B cell (primary cell): ENCODE measurements around the gene MATN1. TPM values are rescaled to one million over a fixed set of nuclear protein-coding genes. Genes with fewer than 3 reads are reported as not detected.

Source experiments
- ATAC-seq: fragments of 200-7000 bp; cut with Tn5 transposase; one replicate; pipeline ENCODE4 v1.10.0; 2021; ENCODE audit warnings: low read depth, mild to moderate bottlenecking, moderate number of reproducible peaks, moderate library complexity
- CTCF ChIA-PET: fragments of 350-600 bp; sonication (Branson Sonifier 250); formaldehyde crosslinking; loops from one replicate; lab custom pipeline; 2021; ENCODE audit warnings: antibody characterized with exemption, inconsistent platforms; lab: Charles Lee
- POLR2A ChIA-PET: fragments of 350-600 bp; sonication (Branson Sonifier 250); formaldehyde crosslinking; loops from one replicate; lab custom pipeline; 2021; ENCODE audit warnings: antibody characterized with exemption; lab: Charles Lee
- DNase-seq: peaks from one replicate; pipeline ENCODE4 v3.0.0; 2013
- H2AFZ ChIP-seq: 2 replicates; pipeline ENCODE4 v1.6.1; 2012; ENCODE audit warnings: mild to moderate bottlenecking, low read depth, low read length; ENCODE audit not compliant: insufficient read depth, poor library complexity, severe bottlenecking
- H3K27ac ChIP-seq, 2 donors: 1 replicate in 1 of 2; 2 replicates in 1 of 2; pipeline ENCODE4 v1.5.1; 2012 to 2013; ENCODE audit warnings: low read length in 2 of 2, mild to moderate bottlenecking in 2 of 2, moderate library complexity in 1 of 2
- H3K27me3 ChIP-seq, 4 experiments: fragments of 200-600 bp in 1 of 4; sonication (generic) in 1 of 4; replicated peaks in 1 of 4; 1 replicate in 2 of 4; 2 replicates in 2 of 4; pipeline versions ENCODE4 v1.6.1 to v1.7.0; 2013 to 2016; ENCODE audit warnings: low read length in 3 of 4, mild to moderate bottlenecking in 2 of 4, mixed read lengths in 1 of 4, moderate library complexity in 1 of 4; ENCODE audit not compliant: insufficient read depth in 4 of 4, control insufficient read depth in 3 of 4; ENCODE audit errors: control extremely low read depth in 1 of 4
- H3K36me3 ChIP-seq, 2 experiments: replicated peaks in 1 of 2; 1 replicate in 1 of 2; 2 replicates in 1 of 2; pipeline versions ENCODE4 v1.6.1 to v1.7.1; 2013; ENCODE audit warnings: low read length in 1 of 2; ENCODE audit not compliant: insufficient read depth in 2 of 2, control insufficient read depth in 1 of 2; ENCODE audit errors: control extremely low read depth in 1 of 2, extremely low read depth in 1 of 2
- H3K4me1 ChIP-seq, 2 donors: fragments of 200-600 bp in 1 of 2; sonication (generic) in 1 of 2; 1 replicate in 1 of 2; 2 replicates in 1 of 2; pipeline versions ENCODE4 v1.5.1 to v1.6.1; 2013 to 2017; ENCODE audit warnings: low read length in 2 of 2; ENCODE audit not compliant: control insufficient read depth in 2 of 2, insufficient read depth in 2 of 2
- H3K4me2 ChIP-seq: replicated peaks from 2 replicates; pipeline ENCODE3; 2012; ENCODE audit warnings: mild to moderate bottlenecking, low read depth, low read length; ENCODE audit not compliant: poor library complexity, severe bottlenecking
- H3K4me3 ChIP-seq, 5 experiments: fragments of 200-600 bp in 1 of 5; sonication (generic) in 1 of 5; 1 replicate in 3 of 5; 2 replicates in 2 of 5; pipeline versions ENCODE4 v1.5.1 to v1.7.0; 2011 to 2016; ENCODE audit warnings: low read length in 4 of 5, mild to moderate bottlenecking in 4 of 5, low read depth in 2 of 5, control low read depth in 1 of 5, moderate library complexity in 1 of 5; ENCODE audit not compliant: insufficient read depth in 1 of 5; ENCODE audit errors: control extremely low read depth in 1 of 5, extremely low read depth in 1 of 5
- H3K79me2 ChIP-seq: fragments of 200-600 bp; sonication (generic); one replicate; pipeline ENCODE4 v1.6.0; 2016; ENCODE audit warnings: low read length; ENCODE audit not compliant: control insufficient read depth, insufficient read depth
- H3K9ac ChIP-seq: fragments of 200-600 bp; sonication (generic); 2 replicates; pipeline ENCODE4 v1.6.1; 2017; ENCODE audit warnings: mild to moderate bottlenecking, low read length, moderate library complexity
- H3K9me3 ChIP-seq, 3 donors: one replicate each; pipeline versions ENCODE4 v1.6.1 to v1.7.1; 2013; ENCODE audit warnings: low read length in 2 of 3; ENCODE audit not compliant: control insufficient read depth in 2 of 3, insufficient read depth in 1 of 3; ENCODE audit errors: control extremely low read depth in 1 of 3
- H4K20me1 ChIP-seq: 2 replicates; pipeline ENCODE4 v1.6.0; 2012; ENCODE audit warnings: mild to moderate bottlenecking, low read length; ENCODE audit not compliant: insufficient read depth, control insufficient read depth, poor library complexity, severe bottlenecking
- H3K27ac Mint-ChIP-seq: one replicate; pipeline ENCODE4 v1.8.0; 2021; ENCODE audit warnings: mixed read lengths
- H3K27me3 Mint-ChIP-seq: one replicate; pipeline ENCODE4 v1.8.0; 2021; ENCODE audit warnings: mixed read lengths
- H3K4me1 Mint-ChIP-seq: one replicate; pipeline ENCODE4 v1.8.0; 2021; ENCODE audit warnings: mixed read lengths
- H3K4me3 Mint-ChIP-seq: one replicate; pipeline ENCODE4 v1.8.0; 2021; ENCODE audit warnings: mixed read lengths
- H3K9me3 Mint-ChIP-seq: one replicate; pipeline ENCODE4 v1.8.0; 2022; ENCODE audit warnings: mixed read lengths; ENCODE audit not compliant: insufficient read depth
- CTCF ChIP-seq: fragments of 200-600 bp; IDR thresholded peaks from one replicate; pipeline ENCODE4 v1.8.0; 2022; ENCODE audit warnings: antibody characterized with exemption, mild to moderate bottlenecking
- EZH2 ChIP-seq: IDR thresholded peaks from 2 replicates; pipeline ENCODE4 v1.6.1; 2012; ENCODE audit warnings: borderline replicate concordance, low read depth, mild to moderate bottlenecking, moderate library complexity, low read length; ENCODE audit not compliant: insufficient read depth, poor library complexity, severe bottlenecking
- WGBS: methylation state at CpG from one replicate; pipeline ENCODE4 v1.1.5; 2013; ENCODE audit warnings: missing lambda C conversion rate; ENCODE audit not compliant: insufficient coverage; 5-methylcytosine and 5-hydroxymethylcytosine counted together
- intact Hi-C: fragments of 100-400 bp; cut with micrococcal nuclease; formaldehyde crosslinking; loops from one replicate; pipeline ENCODE4 v1.10.0; 2022
- polyA plus RNA-seq: library from polyadenylated mRNA; depleted of rRNA; stranded (reverse); fragments of >200 nt; gene quantifications from 2 replicates; pipeline ENCODE4 v1.2.3, GENCODE V29; 2012
- total RNA-seq, 2 donors: library from RNA; stranded (reverse); fragments of 120-200 nt in 1 of 2; gene quantifications; 1 replicate in 1 of 2; 2 replicates in 1 of 2; pipeline versions ENCODE4 v1.2.3 to v1.2.4, GENCODE V29; 2013 to 2022

Gene MATN1
- total and polyA plus RNA-seq, 2 donors (not counting 1 experiment from before 2014, with no cell fraction given), result 2.5 to 3.2 TPM

- no peak for TF ChIP-seq CTCF
- TF ChIP-seq EZH2, result no peak
- H3K4me3 Mint-ChIP-seq, result no peak overlapping the region
- H3K9ac ChIP-seq, result no peak overlapping the region
- ChIA-PET CTCF (interaction anchor here (4.4 to 27.3 kb wide), 2 partner anchors 13 to 32 kb away, joined by 29 to 769 read pairs; partner anchors contain the start of gene MATN1), POLR2A (interaction anchor here (1.0 to 2.0 kb wide), 4 partner anchors 11 to 47 kb away, joined by 3 to 5 read pairs (median 4); no protein-coding TSS in a partner anchor)
- no peak overlapping the region for H3K27ac ChIP-seq
- H3K79me2 ChIP-seq, result peaks cover 18% of the 10 kb centered on the region
- WGBS, result 87% methylated on average over 8 of the region's 15 CpGs
- intact Hi-C loops, result no loop called here
- no peaks in the 10 kb centered on the region for H3K36me3 ChIP-seq
- H3K27ac Mint-ChIP-seq, result peak overlapping the region; percentile 76
- no peak overlapping the region for H3K4me2 ChIP-seq
- no peaks in the 10 kb centered on the region for H3K27me3 Mint-ChIP-seq
- H3K27me3 ChIP-seq, result no peaks in the 10 kb centered on the region
- DNase-seq (no peak), ATAC-seq (no peak)
- peaks cover 37 to 46% of the 10 kb centered on the region in 2 donors for H3K4me1 ChIP-seq
- peaks cover 61% of the 10 kb centered on the region for H3K4me1 Mint-ChIP-seq
- H3K4me3 ChIP-seq, result no peak overlapping the region
- no peak overlapping the region for H2AFZ ChIP-seq
- H4K20me1 ChIP-seq, result no peaks in the 10 kb centered on the region
- no peaks in the 10 kb centered on the region for H3K9me3 Mint-ChIP-seq
- H3K9me3 ChIP-seq, result no peaks in the 10 kb centered on the region
These were observed 42.4 kb upstream of the MATN1 start for GRCh38 chr1:30765556-30766434.
